ENCODE measurements around the gene TRIM51G. TPM values are rescaled to one million over a fixed set of nuclear protein-coding genes. Genes with fewer than 3 reads are reported as not detected.

Gene TRIM51G
- not detected in 2 replicates for total RNA-seq

GRCh38 chr11:48983785-48984184, at the start of gene TRIM51G:
Gene TRIM51G, minus strand, starts transcription at chr11:48983885. Its CDS starts 2,190 bp downstream, at chr11:48981695.

GRCh38 chr11:49028523-49028922, 44.8 kb upstream of the TRIM51G start, which contains the start of gene TRIM49B:
Gene TRIM49B, plus strand, starts transcription at chr11:49028823. Its CDS starts 2,777 bp downstream, at chr11:49031600.

Other genes starting within 250 kb of the TRIM51G start
- not detected in 2 replicates for gene TRIM49B, start 44.9 kb upstream of the TRIM51G start, total RNA-seq
- not detected in 2 replicates for gene TRIM64C, start 75.2 kb upstream of the TRIM51G start, total RNA-seq
- not detected in 2 replicates for gene FOLH1, start 224.7 kb upstream of the TRIM51G start, total RNA-seq